ENCODE results near the gene RHOH. TPM values are rescaled to one million over a fixed set of nuclear protein-coding genes. Genes with fewer than 3 reads are reported as not detected.

RHOH gene
- total and polyA plus RNA-seq, 9 of the 15 experiments (the other 6 are each of a cell fraction or from before 2014, with no cell fraction given) = 14.3 to 37.7 (median 23.2) TPM

DNA sequence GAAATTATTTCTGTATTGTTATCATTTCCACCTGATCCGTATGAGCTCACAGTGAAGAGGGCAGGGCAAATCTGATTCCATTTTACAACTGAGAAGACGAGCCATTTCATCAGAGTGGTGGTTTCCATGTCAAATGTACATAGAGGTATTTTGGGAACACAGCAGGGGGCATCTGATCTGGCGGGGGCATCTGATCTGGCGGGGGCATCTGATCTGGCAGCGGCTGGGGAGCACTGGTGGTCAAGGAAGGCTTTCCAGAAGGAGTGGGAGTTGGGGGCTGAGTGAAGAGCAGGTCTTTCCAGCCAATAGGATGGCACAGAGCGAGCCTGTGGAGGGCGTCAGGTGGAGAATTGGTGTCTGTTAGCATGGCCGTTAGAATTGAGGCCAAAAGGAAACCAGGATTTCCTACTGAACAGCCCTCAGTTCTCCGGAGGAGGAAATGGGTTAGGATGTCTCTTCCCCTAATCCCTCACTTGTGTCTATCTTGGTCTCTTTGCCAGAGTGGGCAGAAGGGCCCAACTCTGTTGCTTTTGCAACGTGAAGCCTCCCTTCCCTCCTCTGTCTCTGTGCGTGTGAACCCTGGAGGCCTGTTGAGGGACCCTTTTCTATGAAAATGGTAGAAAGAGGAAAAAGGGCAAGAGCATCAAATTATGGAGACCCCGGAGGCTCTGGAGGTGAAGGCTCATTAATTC, 41.3 kb downstream of the RHOH start (continued):
- TF ChIP-seq PPARD (CRISPR knock-in tag; IDR thresholded peaks at IDR 0.05) = no peak
- TF ChIP-seq GTF2A2 (tag; IDR thresholded peaks at IDR 0.05) = peak; percentile 82
- no peak for TF ChIP-seq NUFIP1 (IDR thresholded peaks at IDR 0.05; ENCODE audit: partially characterized antibody)
- no peak for TF ChIP-seq CBFA2T2 (conservative IDR thresholded peaks at IDR 0.05)
- peak; percentile 74 for TF ChIP-seq ZNF23 (CRISPR knock-in tag; IDR thresholded peaks at IDR 0.05)
- no peak for TF ChIP-seq ZBTB5 (IDR thresholded peaks at IDR 0.05)
- TF ChIP-seq E2F5 (CRISPR knock-in tag; IDR thresholded peaks at IDR 0.05) = no peak
- TF ChIP-seq ZNF57 (CRISPR knock-in tag; IDR thresholded peaks at IDR 0.05) = 0 out of 2 replicates have a peak, but pooled peaks have one; percentile 75
- no peak for TF ChIP-seq BRF1 (IDR thresholded peaks at IDR 0.05; ENCODE audit: borderline replicate concordance, extremely low read depth, insufficient read length)
- TF ChIP-seq, protein P1, sequence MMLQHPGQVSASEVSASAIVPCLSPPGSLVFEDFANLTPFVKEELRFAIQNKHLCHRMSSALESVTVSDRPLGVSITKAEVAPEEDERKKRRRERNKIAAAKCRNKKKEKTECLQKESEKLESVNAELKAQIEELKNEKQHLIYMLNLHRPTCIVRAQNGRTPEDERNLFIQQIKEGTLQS (IDR thresholded peaks at IDR 0.05) = no peak
- TF ChIP-seq, protein P1 (CRISPR knock-in tag; conservative IDR thresholded peaks at IDR 0.05) = no peak
- peak; percentile 96 for TF ChIP-seq ZNF584 (CRISPR knock-in tag; IDR thresholded peaks at IDR 0.05; ENCODE audit: low read depth)
- no peak for TF ChIP-seq STAT5B (CRISPR knock-in tag; IDR thresholded peaks at IDR 0.05)
- no peak for TF ChIP-seq NR1H2 (CRISPR knock-in tag; IDR thresholded peaks at IDR 0.05)
- TF ChIP-seq ATF7 (IDR thresholded peaks at IDR 0.05) = no peak
- 0 out of 4 replicates have a peak, but pooled peaks of 1 of the 2 experiments have one; percentile 23 for TF ChIP-seq HDAC1 (IDR thresholded peaks at IDR 0.05)
- no peak for TF ChIP-seq TRIM24 (IDR thresholded peaks at IDR 0.05)
- TF ChIP-seq SREBF1 (IDR thresholded peaks at IDR 0.05; ENCODE audit: borderline replicate concordance, low read depth, low read length) = no peak
- TF ChIP-seq ZNF224 (CRISPR knock-in tag; IDR thresholded peaks at IDR 0.05) = no peak
- TF ChIP-seq DNMT1 (IDR thresholded peaks at IDR 0.05) = no peak
- no peak for TF ChIP-seq KLF10 (CRISPR knock-in tag; IDR thresholded peaks at IDR 0.05)
- no peak for TF ChIP-seq HOXB6 (CRISPR knock-in tag; IDR thresholded peaks at IDR 0.05; ENCODE audit: borderline replicate concordance)
- no peak for TF ChIP-seq MCM5 (IDR thresholded peaks at IDR 0.05; ENCODE audit: low read depth)
- TF ChIP-seq ESRRA (IDR thresholded peaks at IDR 0.05; ENCODE audit: borderline replicate concordance, low read depth) = no peak
- no peak for TF ChIP-seq DPF2 (IDR thresholded peaks at IDR 0.05)
- TF ChIP-seq NCOA1 (IDR thresholded peaks at IDR 0.05; ENCODE audit: low read depth) = no peak
- TF ChIP-seq HNRNPL (IDR thresholded peaks at IDR 0.05; ENCODE audit: low read depth, low read length) = no peak
- no peak for TF ChIP-seq MYC (IDR thresholded peaks at IDR 0.05; ENCODE audit: low read depth, low read length)
- peak; percentile 87 for TF ChIP-seq MYC (CRISPR knock-in tag; IDR thresholded peaks at IDR 0.05; ENCODE audit: borderline replicate concordance, low read depth)
- TF ChIP-seq POU5F1 (IDR thresholded peaks at IDR 0.05; ENCODE audit: borderline replicate concordance, low read depth, low read length, partially characterized antibody) = no peak

Data from K562 (cell line).